GM23248 (cell line): ENCODE results near the gene RPL29. TPM values are rescaled to one million over a fixed set of nuclear protein-coding genes. Genes with fewer than 3 reads are reported as not detected.
A peak's percentile ranks its signal among the peaks of the same experiment; 100 is the strongest.

Experiments
- DNase-seq: peaks from one replicate; pipeline ENCODE4 v3.0.0-alpha.2; 2015
- H2AFZ ChIP-seq: fragments of 200-600 bp; sonication (generic); 2 replicates; pipeline ENCODE4 v1.6.1; 2016; ENCODE audit warnings: antibody characterized with exemption
- H3F3A ChIP-seq: fragments of 200-600 bp; sonication (generic); 2 replicates; pipeline ENCODE4 v1.6.1; 2016; ENCODE audit warnings: mild to moderate bottlenecking, antibody characterized with exemption, mixed run types; ENCODE audit not compliant: insufficient read depth
- H3K27ac ChIP-seq: fragments of 200-600 bp; sonication (generic); 2 replicates; pipeline ENCODE4 v1.5.1; 2016; ENCODE audit warnings: mild to moderate bottlenecking
- H3K27me3 ChIP-seq: fragments of 200-600 bp; sonication (generic); replicated peaks from 2 replicates; pipeline ENCODE4 v1.6.1; 2016; ENCODE audit warnings: mild to moderate bottlenecking; ENCODE audit not compliant: insufficient read depth
- H3K36me3 ChIP-seq: fragments of 200-600 bp; sonication (generic); 2 replicates; pipeline ENCODE4 v1.6.1; 2016; ENCODE audit warnings: low read depth, mild to moderate bottlenecking
- H3K4me1 ChIP-seq: fragments of 200-600 bp; sonication (generic); 2 replicates; pipeline ENCODE4 v1.6.1; 2016; ENCODE audit warnings: mild to moderate bottlenecking; ENCODE audit not compliant: insufficient read depth
- H3K4me2 ChIP-seq: fragments of 200-600 bp; sonication (generic); one replicate; pipeline ENCODE4 v1.6.1; 2016; ENCODE audit warnings: mild to moderate bottlenecking; ENCODE audit not compliant: unreplicated experiment
- H3K4me3 ChIP-seq: fragments of 200-600 bp; sonication (generic); 2 replicates; pipeline ENCODE4 v1.5.1; 2016; ENCODE audit warnings: mild to moderate bottlenecking
- H3K79me2 ChIP-seq: fragments of 200-600 bp; sonication (generic); 2 replicates; pipeline ENCODE4 v1.6.1; 2016; ENCODE audit warnings: mild to moderate bottlenecking; ENCODE audit not compliant: insufficient read depth
- H3K9ac ChIP-seq: fragments of 200-600 bp; sonication (generic); 2 replicates; pipeline ENCODE4 v1.6.1; 2016; ENCODE audit warnings: mild to moderate bottlenecking
- H3K9me2 ChIP-seq: fragments of 200-600 bp; sonication (generic); 2 replicates; pipeline ENCODE4 v1.6.1; 2016; ENCODE audit warnings: mixed run types, mild to moderate bottlenecking, moderate library complexity; ENCODE audit not compliant: insufficient read depth
- H3K9me3 ChIP-seq: fragments of 200-600 bp; sonication (generic); one replicate; pipeline ENCODE4 v1.6.1; 2017; ENCODE audit warnings: low read depth
- H4K20me1 ChIP-seq: fragments of 200-600 bp; sonication (generic); 2 replicates; pipeline ENCODE4 v1.6.0; 2016; ENCODE audit not compliant: insufficient read depth
- EZH2 ChIP-seq: fragments of 200-600 bp; sonication (generic); IDR thresholded peaks from 2 replicates; pipeline ENCODE4 v1.6.1; 2018; ENCODE audit warnings: antibody characterized with exemption, mild to moderate bottlenecking; ENCODE audit not compliant: insufficient read depth, poor library complexity, severe bottlenecking
- EZH2phosphoT487 ChIP-seq: fragments of 200-600 bp; sonication (generic); IDR thresholded peaks from 2 replicates; pipeline ENCODE4 v1.6.1; 2018; ENCODE audit warnings: antibody characterized with exemption, moderate library complexity, mild to moderate bottlenecking, low read depth; ENCODE audit not compliant: insufficient read depth
- WGBS, 2 experiments: methylation state at CpG; one replicate each; pipeline ENCODE4 v1.1.6; 2015 to 2017; ENCODE audit warnings: low lambda C conversion rate in 2 of 2, low coverage in 1 of 2; ENCODE audit errors: missing lambda C conversion rate in 2 of 2; 5-methylcytosine and 5-hydroxymethylcytosine counted together
- in situ Hi-C: fragments of 300-500 bp; cut with MboI; formaldehyde crosslinking; loops from 2 replicates; pipeline ENCODE4 v1.15.0; 2020
- polyA plus RNA-seq: library from polyadenylated mRNA; unstranded; fragments of >200 nt; fragmentation: Nextera tagmentation; extraction: Ambion mirVana; gene quantifications from 2 replicates; pipeline ENCODE4 v1.2.1, GENCODE V29; 2016
- total RNA-seq: library from RNA; depleted of rRNA; stranded (reverse); fragments of >200 nt; shearing (Covaris generic); gene quantifications from 2 replicates; pipeline ENCODE4 v1.2.3, GENCODE V29; 2014

RPL29 gene
- total and polyA plus RNA-seq, 2 experiments from 2014 or later: 690 to 1,164 TPM

GRCh38 chr3:51959651-51960050, 36.0 kb downstream of the RPL29 start:
- Histone ChIP-seq H3F3A (no peaks in the 10 kb centered on the region), H3K9me2 (no peaks in the 10 kb centered on the region), H3K36me3 (no peaks in the 10 kb centered on the region), H3K9me3 (no peaks in the 10 kb centered on the region), H3K4me2 (no peak overlapping the region), H4K20me1 (no peaks in the 10 kb centered on the region), H3K27ac (no peak overlapping the region), H3K4me3 (no peak overlapping the region), H2AFZ (no peak overlapping the region), H3K4me1 (no peaks in the 10 kb centered on the region), H3K27me3 (no peaks in the 10 kb centered on the region), H3K79me2 (0 out of 2 replicates have a peak, but pooled peaks cover 2% of the 10 kb centered on the region), H3K9ac (no peak overlapping the region)
- TF ChIP-seq EZH2phosphoT487 (no peak), EZH2 (no peak)
- WGBS, 2 experiments: 92 to 99% methylated on average over 7 of the region's 7 CpGs
- in situ Hi-C loops: no loop called here
- no peak for DNase-seq

GRCh38 chr3:51958603-51959521, 36.8 kb downstream of the RPL29 start:
- Histone ChIP-seq H3K27ac (no peak overlapping the region), H3F3A (0 out of 2 replicates have a peak, but pooled peaks cover 5% of the 10 kb centered on the region), H3K4me3 (no peak overlapping the region), H3K79me2 (no peaks in the 10 kb centered on the region), H3K4me1 (no peaks in the 10 kb centered on the region), H3K27me3 (no peaks in the 10 kb centered on the region), H3K9me3 (no peaks in the 10 kb centered on the region), H3K36me3 (no peaks in the 10 kb centered on the region), H3K4me2 (no peak overlapping the region), H4K20me1 (no peaks in the 10 kb centered on the region), H3K9ac (no peak overlapping the region), H3K9me2 (no peaks in the 10 kb centered on the region), H2AFZ (no peak overlapping the region)
- in situ Hi-C loops: no loop called here
- no peak for TF ChIP-seq EZH2phosphoT487
- no peak for TF ChIP-seq EZH2
- DNase-seq: no peak
- 93 to 95% methylated on average over 20 of the region's 20 CpGs for WGBS, 2 experiments

- no peaks in the 10 kb centered on the region for H4K20me1 ChIP-seq
- H3K27me3 ChIP-seq: no peaks in the 10 kb centered on the region
- no peak overlapping the region for H3K4me3 ChIP-seq
- no peak for TF ChIP-seq EZH2
- TF ChIP-seq EZH2phosphoT487: no peak
- H3F3A ChIP-seq: peaks cover 15% of the 10 kb centered on the region
- no peaks in the 10 kb centered on the region for H3K4me1 ChIP-seq
- no peaks in the 10 kb centered on the region for H3K9me2 ChIP-seq
- in situ Hi-C loops: no loop called here
- no peak overlapping the region for H3K27ac ChIP-seq
- H3K79me2 ChIP-seq: no peaks in the 10 kb centered on the region
- H3K4me2 ChIP-seq: no peak overlapping the region
- DNase-seq: no peak
- no peaks in the 10 kb centered on the region for H3K36me3 ChIP-seq
- H2AFZ ChIP-seq: no peak overlapping the region
- H3K9ac ChIP-seq: no peak overlapping the region
- WGBS, 2 experiments: 89 to 91% methylated on average over 15 of the region's 15 CpGs
- no peaks in the 10 kb centered on the region for H3K9me3 ChIP-seq
Observed at GRCh38 chr3:51957520-51958205, 38.0 kb downstream of the RPL29 start.

- WGBS, 2 experiments: 13 to 14% methylated on average over 59 to 79 of the region's 97 CpGs
- Histone ChIP-seq H3K9me2 (no peaks in the 10 kb centered on the region), H3K9me3 (no peaks in the 10 kb centered on the region), H3K4me2 (peak overlapping the region; percentile 30), H3K27me3 (no peaks in the 10 kb centered on the region), H3K4me1 (no peaks in the 10 kb centered on the region), H3K36me3 (no peaks in the 10 kb centered on the region), H4K20me1 (no peaks in the 10 kb centered on the region), H3K4me3 (peak overlapping the region; percentile 41; the same call in 1 of the 2 replicates), H3K27ac (no peak overlapping the region), H3F3A (peaks cover 17% of the 10 kb centered on the region), H2AFZ (peak overlapping the region; percentile 32; the same call in 1 of the 2 replicates), H3K79me2 (no peaks in the 10 kb centered on the region), H3K9ac (no peak overlapping the region)
- peak; percentile 83 for DNase-seq
- TF ChIP-seq EZH2phosphoT487 (no peak), EZH2 (no peak)
- in situ Hi-C loops: no loop called here
Observed at GRCh38 chr3:51955893-51956770, 39.6 kb downstream of the RPL29 start.
